Astrocyte of the spinal cord (primary cell): ENCODE results near the gene ACSF3.

ENCODE experiments used
- DNase-seq: peaks from one replicate; pipeline ENCODE4 v3.0.0; 2011; ENCODE audit warnings: low read depth, low spot score
- H3K4me3 ChIP-seq: 2 replicates; pipeline ENCODE4 v1.5.1; 2011; ENCODE audit warnings: low read depth, mild to moderate bottlenecking, low read length, moderate library complexity
- in situ Hi-C: cut with HindIII; loops from 2 replicates; pipeline ENCODE4 v1.10.0; 2017; ENCODE audit warnings: low sequenced_read_pairs
- TF ChIP-seq, protein P1 (sequence below): IDR thresholded peaks from 2 replicates; pipeline ENCODE4 v1.5.1; 2012; ENCODE audit warnings: low read depth, mild to moderate bottlenecking, low read length, inconsistent platforms

The ACSF3 gene

DNA sequence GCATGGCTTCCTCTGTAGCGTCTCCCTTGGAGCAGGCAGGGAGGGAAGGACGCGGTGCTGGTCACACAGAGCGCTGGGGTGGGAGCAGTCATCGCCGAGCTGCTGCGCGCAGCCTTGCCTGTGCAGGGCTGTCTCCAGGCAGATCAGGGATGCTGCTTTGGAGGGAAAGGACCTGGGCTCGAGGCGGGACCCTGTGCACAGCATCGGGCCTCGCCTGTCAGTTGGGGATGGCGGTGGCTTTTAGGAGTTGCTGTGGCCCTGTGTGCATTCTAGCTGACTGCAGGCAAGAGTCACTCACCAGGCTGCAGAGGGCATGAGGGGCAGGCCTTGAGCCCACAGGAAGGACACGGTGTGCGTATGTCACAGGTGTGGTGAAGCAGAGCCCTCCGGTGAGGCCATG is 10.1 kb downstream of the ACSF3 start:
- in situ Hi-C loops = no loop called here
- TF ChIP-seq, protein P1, sequence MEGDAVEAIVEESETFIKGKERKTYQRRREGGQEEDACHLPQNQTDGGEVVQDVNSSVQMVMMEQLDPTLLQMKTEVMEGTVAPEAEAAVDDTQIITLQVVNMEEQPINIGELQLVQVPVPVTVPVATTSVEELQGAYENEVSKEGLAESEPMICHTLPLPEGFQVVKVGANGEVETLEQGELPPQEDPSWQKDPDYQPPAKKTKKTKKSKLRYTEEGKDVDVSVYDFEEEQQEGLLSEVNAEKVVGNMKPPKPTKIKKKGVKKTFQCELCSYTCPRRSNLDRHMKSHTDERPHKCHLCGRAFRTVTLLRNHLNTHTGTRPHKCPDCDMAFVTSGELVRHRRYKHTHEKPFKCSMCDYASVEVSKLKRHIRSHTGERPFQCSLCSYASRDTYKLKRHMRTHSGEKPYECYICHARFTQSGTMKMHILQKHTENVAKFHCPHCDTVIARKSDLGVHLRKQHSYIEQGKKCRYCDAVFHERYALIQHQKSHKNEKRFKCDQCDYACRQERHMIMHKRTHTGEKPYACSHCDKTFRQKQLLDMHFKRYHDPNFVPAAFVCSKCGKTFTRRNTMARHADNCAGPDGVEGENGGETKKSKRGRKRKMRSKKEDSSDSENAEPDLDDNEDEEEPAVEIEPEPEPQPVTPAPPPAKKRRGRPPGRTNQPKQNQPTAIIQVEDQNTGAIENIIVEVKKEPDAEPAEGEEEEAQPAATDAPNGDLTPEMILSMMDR = no peak
- DNase-seq = no peak
- H3K4me3 ChIP-seq = no peak overlapping the region

- TF ChIP-seq, protein P1 = no peak
- DNase-seq = no peak
- no peak overlapping the region for H3K4me3 ChIP-seq
- in situ Hi-C loops = no loop called here
Measured at GRCh38 chr16:89104303-89104702, 10.7 kb downstream of the ACSF3 start.

DNA sequence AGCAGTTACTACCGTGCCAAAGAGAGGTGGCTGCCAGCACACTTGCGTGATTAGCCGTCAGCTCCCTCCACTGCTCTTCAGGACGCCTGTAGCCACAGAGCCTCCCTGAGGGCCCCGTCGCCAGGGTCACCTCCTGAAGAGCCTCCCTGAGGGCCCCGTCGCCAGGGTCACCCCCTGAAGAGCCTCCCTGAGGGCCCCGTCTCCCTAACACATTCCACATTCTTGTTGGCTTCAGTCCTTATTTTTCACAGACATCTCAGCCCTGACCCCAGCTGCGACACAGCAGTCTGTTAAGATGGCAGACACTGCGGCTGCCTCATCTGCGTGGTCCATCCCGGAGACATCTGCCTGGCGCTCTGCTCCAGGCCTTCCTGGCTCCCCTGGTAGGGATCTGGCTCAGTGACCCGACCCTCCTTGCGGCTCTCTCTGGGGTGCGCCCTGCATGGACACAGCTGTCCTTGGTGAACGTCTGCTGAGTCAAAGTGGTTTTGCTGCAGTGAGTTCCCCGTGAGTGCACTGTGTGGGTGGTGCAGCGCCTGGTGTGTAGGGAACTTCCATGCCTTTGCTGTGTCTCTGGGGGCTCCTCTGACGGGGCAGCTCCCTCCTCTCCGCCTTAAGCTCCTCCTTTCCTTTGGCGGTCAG is 11.4 kb downstream of the ACSF3 start:
- DNase-seq = no peak
- H3K4me3 ChIP-seq = no peak overlapping the region
- TF ChIP-seq, protein P1 = no peak
- in situ Hi-C loops = no loop called here

DNA sequence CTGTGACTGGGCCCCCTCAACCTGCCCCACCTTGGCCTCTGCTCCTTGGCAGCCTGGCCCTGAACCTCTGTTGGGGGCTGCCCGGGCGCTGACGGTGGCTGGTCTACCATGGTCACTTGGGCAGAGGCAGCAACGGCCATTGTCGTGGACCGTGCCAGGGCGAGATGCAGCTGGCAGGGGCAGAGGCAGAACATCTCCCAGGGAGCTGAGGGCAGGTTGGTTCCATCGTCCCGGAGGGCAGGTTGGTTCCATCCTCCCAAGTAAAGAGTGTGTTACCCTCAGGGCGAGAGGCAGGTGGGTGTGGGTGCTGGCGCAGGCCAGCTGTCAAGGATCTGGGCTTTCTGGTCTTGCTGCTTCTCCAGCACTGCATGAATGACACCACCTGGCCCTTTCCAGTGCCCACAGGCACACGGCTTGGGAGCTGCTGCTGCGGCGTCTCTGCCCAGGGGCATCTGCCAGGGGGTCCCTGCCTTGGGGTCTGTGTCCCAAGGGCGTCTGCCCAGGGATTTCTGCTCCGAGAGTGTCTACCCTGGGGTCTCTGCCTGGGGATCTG is 12.0 kb downstream of the ACSF3 start:
- no peak overlapping the region for H3K4me3 ChIP-seq
- in situ Hi-C loops = no loop called here
- DNase-seq = no peak
- TF ChIP-seq, protein P1 = no peak

DNA sequence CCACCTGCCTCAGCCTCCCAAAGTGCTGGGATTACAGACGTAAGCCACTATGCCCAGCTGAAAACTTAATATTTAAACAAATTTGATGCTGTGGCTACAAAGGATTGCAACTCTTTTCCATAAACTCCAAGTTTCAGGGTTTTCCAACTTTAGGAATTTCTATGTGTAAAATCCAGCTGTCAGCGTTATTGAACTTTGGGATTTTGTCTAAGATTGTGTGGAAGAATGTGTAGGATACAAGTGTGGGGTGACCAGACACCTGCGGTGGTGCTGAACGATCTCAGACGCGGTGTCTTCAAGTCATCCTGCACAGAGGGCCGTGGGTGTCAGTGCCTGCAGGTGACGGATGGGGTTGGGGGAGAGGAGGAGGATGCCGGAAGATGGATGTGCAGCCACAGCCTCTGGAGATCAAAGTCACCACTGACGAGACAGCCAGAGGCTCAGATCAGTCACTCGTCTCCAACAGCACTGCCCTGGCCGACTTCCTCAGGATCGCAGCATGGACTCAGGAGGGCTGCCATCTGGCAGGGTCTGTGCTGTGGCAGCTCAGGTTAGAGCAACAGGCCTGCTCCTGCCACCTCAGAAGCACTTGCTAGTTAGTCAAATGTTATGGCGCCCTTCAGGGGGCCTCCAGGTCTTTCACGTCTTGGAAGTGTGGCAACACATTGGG is 13.0 kb downstream of the ACSF3 start:
- no peak for DNase-seq
- in situ Hi-C loops = no loop called here
- TF ChIP-seq, protein P1 = no peak
- no peak overlapping the region for H3K4me3 ChIP-seq

DNA sequence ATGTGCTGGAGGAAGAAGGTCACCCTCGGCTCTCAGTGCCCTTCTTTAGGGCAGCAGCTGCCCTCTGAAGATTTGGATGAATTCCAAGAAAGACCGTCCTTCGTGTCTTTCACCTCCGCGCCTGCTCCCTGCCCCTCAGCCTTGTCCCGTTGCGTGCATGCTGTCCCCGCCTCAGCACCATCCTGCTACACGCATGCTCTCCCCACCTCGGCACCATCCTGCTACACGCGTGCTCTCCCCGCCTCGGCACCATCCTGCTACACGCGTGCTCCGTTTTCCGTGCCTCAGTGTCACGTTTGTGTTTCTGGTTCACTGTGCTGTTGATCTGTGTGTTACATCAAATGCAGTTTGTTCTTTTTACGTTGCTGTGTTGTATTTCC is 13.5 kb downstream of the ACSF3 start:
- DNase-seq = no peak
- TF ChIP-seq, protein P1 = no peak
- H3K4me3 ChIP-seq = no peak overlapping the region
- in situ Hi-C loops = no loop called here
